GM23338 (cell line): ENCODE data around the gene ALDH8A1.

ENCODE experiments used
- CREB1 ChIP-seq: fragments of 250-450 bp; sonication (Bioruptor Pico); IDR thresholded peaks from 2 replicates; pipeline ENCODE4 v1.5.0; 2020; ENCODE audit warnings: low read depth, mild to moderate bottlenecking, moderate library complexity
- EZH2 ChIP-seq: fragments of 200-600 bp; sonication (generic); IDR thresholded peaks from one replicate; pipeline ENCODE4 v1.8.0; 2017; ENCODE audit warnings: antibody characterized with exemption, mild to moderate bottlenecking, low read depth; ENCODE audit not compliant: unreplicated experiment
- EZH2phosphoT487 ChIP-seq: fragments of 200-600 bp; sonication (generic); IDR thresholded peaks from one replicate; pipeline ENCODE4 v1.8.1; 2018; ENCODE audit warnings: antibody characterized with exemption; ENCODE audit not compliant: unreplicated experiment
- JUNB ChIP-seq: IDR thresholded peaks from one replicate; pipeline ENCODE4 v1.6.1; 2016; ENCODE audit warnings: antibody characterized with exemption; ENCODE audit not compliant: unreplicated experiment
- POLR2AphosphoS5 ChIP-seq: IDR thresholded peaks from 2 replicates; pipeline ENCODE4 v1.6.1; 2016; ENCODE audit warnings: antibody characterized with exemption, low read depth
- STAT1 ChIP-seq: IDR thresholded peaks from one replicate; pipeline ENCODE4 v1.6.1; 2016; ENCODE audit warnings: antibody characterized with exemption; ENCODE audit not compliant: unreplicated experiment
- ZNF114 ChIP-seq: fragments of 250-450 bp; sonication (Bioruptor Pico); IDR thresholded peaks from 2 replicates; pipeline ENCODE4 v1.5.0; 2020; ENCODE audit warnings: mild to moderate bottlenecking, moderate library complexity
- ZNF331 ChIP-seq: fragments of 250-450 bp; sonication (Bioruptor Pico); IDR thresholded peaks from 2 replicates; pipeline ENCODE4 v1.5.0; 2020; ENCODE audit warnings: low read depth, mild to moderate bottlenecking, moderate library complexity
- TF ChIP-seq, protein P1 (sequence below), 2 experiments: fragments of 200-600 bp in 1 of 2; sonication (generic) in 1 of 2; conservative IDR thresholded peaks; 2 replicates each; pipeline versions ENCODE4 v1.5.1 to v1.6.1; 2016 to 2017; ENCODE audit warnings: antibody characterized with exemption in 2 of 2, low read depth in 2 of 2, mild to moderate bottlenecking in 2 of 2, moderate library complexity in 1 of 2
- TF ChIP-seq, protein P2 (sequence below): IDR thresholded peaks from one replicate; pipeline ENCODE4 v1.6.1; 2018; ENCODE audit warnings: antibody characterized with exemption; ENCODE audit not compliant: unreplicated experiment
- TF ChIP-seq, protein P3 (sequence below): IDR thresholded peaks from 2 replicates; pipeline ENCODE4 v1.6.1; 2016; ENCODE audit warnings: antibody characterized with exemption

GRCh38 chr6:134888316-134888715 lies 61.6 kb downstream of the ALDH8A1 start:
- TF ChIP-seq, protein P1, sequence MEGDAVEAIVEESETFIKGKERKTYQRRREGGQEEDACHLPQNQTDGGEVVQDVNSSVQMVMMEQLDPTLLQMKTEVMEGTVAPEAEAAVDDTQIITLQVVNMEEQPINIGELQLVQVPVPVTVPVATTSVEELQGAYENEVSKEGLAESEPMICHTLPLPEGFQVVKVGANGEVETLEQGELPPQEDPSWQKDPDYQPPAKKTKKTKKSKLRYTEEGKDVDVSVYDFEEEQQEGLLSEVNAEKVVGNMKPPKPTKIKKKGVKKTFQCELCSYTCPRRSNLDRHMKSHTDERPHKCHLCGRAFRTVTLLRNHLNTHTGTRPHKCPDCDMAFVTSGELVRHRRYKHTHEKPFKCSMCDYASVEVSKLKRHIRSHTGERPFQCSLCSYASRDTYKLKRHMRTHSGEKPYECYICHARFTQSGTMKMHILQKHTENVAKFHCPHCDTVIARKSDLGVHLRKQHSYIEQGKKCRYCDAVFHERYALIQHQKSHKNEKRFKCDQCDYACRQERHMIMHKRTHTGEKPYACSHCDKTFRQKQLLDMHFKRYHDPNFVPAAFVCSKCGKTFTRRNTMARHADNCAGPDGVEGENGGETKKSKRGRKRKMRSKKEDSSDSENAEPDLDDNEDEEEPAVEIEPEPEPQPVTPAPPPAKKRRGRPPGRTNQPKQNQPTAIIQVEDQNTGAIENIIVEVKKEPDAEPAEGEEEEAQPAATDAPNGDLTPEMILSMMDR (conservative IDR thresholded peaks at IDR 0.05; ENCODE audit: low read depth in 2 of 2) = no peak
- TF ChIP-seq, protein P2, sequence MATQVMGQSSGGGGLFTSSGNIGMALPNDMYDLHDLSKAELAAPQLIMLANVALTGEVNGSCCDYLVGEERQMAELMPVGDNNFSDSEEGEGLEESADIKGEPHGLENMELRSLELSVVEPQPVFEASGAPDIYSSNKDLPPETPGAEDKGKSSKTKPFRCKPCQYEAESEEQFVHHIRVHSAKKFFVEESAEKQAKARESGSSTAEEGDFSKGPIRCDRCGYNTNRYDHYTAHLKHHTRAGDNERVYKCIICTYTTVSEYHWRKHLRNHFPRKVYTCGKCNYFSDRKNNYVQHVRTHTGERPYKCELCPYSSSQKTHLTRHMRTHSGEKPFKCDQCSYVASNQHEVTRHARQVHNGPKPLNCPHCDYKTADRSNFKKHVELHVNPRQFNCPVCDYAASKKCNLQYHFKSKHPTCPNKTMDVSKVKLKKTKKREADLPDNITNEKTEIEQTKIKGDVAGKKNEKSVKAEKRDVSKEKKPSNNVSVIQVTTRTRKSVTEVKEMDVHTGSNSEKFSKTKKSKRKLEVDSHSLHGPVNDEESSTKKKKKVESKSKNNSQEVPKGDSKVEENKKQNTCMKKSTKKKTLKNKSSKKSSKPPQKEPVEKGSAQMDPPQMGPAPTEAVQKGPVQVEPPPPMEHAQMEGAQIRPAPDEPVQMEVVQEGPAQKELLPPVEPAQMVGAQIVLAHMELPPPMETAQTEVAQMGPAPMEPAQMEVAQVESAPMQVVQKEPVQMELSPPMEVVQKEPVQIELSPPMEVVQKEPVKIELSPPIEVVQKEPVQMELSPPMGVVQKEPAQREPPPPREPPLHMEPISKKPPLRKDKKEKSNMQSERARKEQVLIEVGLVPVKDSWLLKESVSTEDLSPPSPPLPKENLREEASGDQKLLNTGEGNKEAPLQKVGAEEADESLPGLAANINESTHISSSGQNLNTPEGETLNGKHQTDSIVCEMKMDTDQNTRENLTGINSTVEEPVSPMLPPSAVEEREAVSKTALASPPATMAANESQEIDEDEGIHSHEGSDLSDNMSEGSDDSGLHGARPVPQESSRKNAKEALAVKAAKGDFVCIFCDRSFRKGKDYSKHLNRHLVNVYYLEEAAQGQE = no peak
- no peak for TF ChIP-seq POLR2AphosphoS5
- no peak for TF ChIP-seq EZH2
- TF ChIP-seq EZH2phosphoT487 = no peak
- no peak for TF ChIP-seq CREB1
- no peak for TF ChIP-seq STAT1
- TF ChIP-seq, protein P3, sequence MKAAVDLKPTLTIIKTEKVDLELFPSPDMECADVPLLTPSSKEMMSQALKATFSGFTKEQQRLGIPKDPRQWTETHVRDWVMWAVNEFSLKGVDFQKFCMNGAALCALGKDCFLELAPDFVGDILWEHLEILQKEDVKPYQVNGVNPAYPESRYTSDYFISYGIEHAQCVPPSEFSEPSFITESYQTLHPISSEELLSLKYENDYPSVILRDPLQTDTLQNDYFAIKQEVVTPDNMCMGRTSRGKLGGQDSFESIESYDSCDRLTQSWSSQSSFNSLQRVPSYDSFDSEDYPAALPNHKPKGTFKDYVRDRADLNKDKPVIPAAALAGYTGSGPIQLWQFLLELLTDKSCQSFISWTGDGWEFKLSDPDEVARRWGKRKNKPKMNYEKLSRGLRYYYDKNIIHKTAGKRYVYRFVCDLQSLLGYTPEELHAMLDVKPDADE = no peak
- TF ChIP-seq ZNF331 (CRISPR knock-in tag) = no peak
- no peak for TF ChIP-seq JUNB
- no peak for TF ChIP-seq ZNF114 (CRISPR knock-in tag)
